ENCODE results near the gene PTBP1.

Gene PTBP1

GRCh38 chr19:756821-757688 lies 40.2 kb upstream of the PTBP1 start:
- H3K36me3 ChIP-seq (ENCODE audit: low read length), result no peaks in the 10 kb centered on the region

GRCh38 chr19:757811-758668 lies 39.2 kb upstream of the PTBP1 start:
- no peaks in the 10 kb centered on the region for H3K36me3 ChIP-seq (ENCODE audit: low read length)
- no peak overlapping the region for H3K4me3 ChIP-seq (ENCODE audit: insufficient read depth, low read length, poor library complexity, severe bottlenecking)
- H2AFZ ChIP-seq (ENCODE audit: low read depth, low read length, severe bottlenecking), result no peak overlapping the region
- H4K20me1 ChIP-seq (ENCODE audit: low read depth, low read length), result no peaks in the 10 kb centered on the region
- TF ChIP-seq CTCF (IDR thresholded peaks at IDR 0.05; ENCODE audit: insufficient read depth, low read length, poor library complexity, severe bottlenecking) (no peak), EZH2phosphoT487 (conservative IDR thresholded peaks at IDR 0.05; ENCODE audit: low read length) (no peak)
- no peaks in the 10 kb centered on the region for H3K79me2 ChIP-seq (ENCODE audit: insufficient read depth, low read length)
- H3K27me3 ChIP-seq (ENCODE audit: low read length), result no peaks in the 10 kb centered on the region
- H3K27ac ChIP-seq (ENCODE audit: low read depth, low read length), result no peak overlapping the region
- no peak overlapping the region for H3K4me2 ChIP-seq (ENCODE audit: low read depth, low read length, poor library complexity, severe bottlenecking)
- no peaks in the 10 kb centered on the region for H3F3A ChIP-seq (ENCODE audit: insufficient read depth)
- H3K9me3 ChIP-seq (ENCODE audit: insufficient read depth, low read length), result no peaks in the 10 kb centered on the region
- no peaks in the 10 kb centered on the region for H3K9me2 ChIP-seq (replicated peaks; ENCODE audit: insufficient read depth, low read length)
- H3K9ac ChIP-seq (ENCODE audit: low read length), result no peak overlapping the region

More at GRCh38 chr19:756821-757688, 40.2 kb upstream of the PTBP1 start:
- no peaks in the 10 kb centered on the region for H3K27me3 ChIP-seq (ENCODE audit: low read length)
- no peak overlapping the region for H3K27ac ChIP-seq (ENCODE audit: low read depth, low read length)
- H3K4me2 ChIP-seq (ENCODE audit: low read depth, low read length, poor library complexity, severe bottlenecking), result no peak overlapping the region
- TF ChIP-seq CTCF (IDR thresholded peaks at IDR 0.05; ENCODE audit: insufficient read depth, low read length, poor library complexity, severe bottlenecking) (no peak), EZH2phosphoT487 (conservative IDR thresholded peaks at IDR 0.05; ENCODE audit: low read length) (no peak)
- no peaks in the 10 kb centered on the region for H3K79me2 ChIP-seq (ENCODE audit: insufficient read depth, low read length)
- no peak overlapping the region for H2AFZ ChIP-seq (ENCODE audit: low read depth, low read length, severe bottlenecking)
- H3F3A ChIP-seq (ENCODE audit: insufficient read depth), result no peaks in the 10 kb centered on the region
- H3K9me2 ChIP-seq (replicated peaks; ENCODE audit: insufficient read depth, low read length), result no peaks in the 10 kb centered on the region
- no peak overlapping the region for H3K9ac ChIP-seq (ENCODE audit: low read length)
- H3K9me3 ChIP-seq (ENCODE audit: insufficient read depth, low read length), result no peaks in the 10 kb centered on the region
- no peaks in the 10 kb centered on the region for H4K20me1 ChIP-seq (ENCODE audit: low read depth, low read length)
- H3K4me3 ChIP-seq (ENCODE audit: insufficient read depth, low read length, poor library complexity, severe bottlenecking), result no peak overlapping the region

GRCh38 chr19:763181-763580 lies 34.1 kb upstream of the PTBP1 start:
- no peak overlapping the region for H2AFZ ChIP-seq (ENCODE audit: low read depth, low read length, severe bottlenecking)
- no peak overlapping the region for H3K27ac ChIP-seq (ENCODE audit: low read depth, low read length)
- no peaks in the 10 kb centered on the region for H3K36me3 ChIP-seq (ENCODE audit: low read length)
- no peaks in the 10 kb centered on the region for H3F3A ChIP-seq (ENCODE audit: insufficient read depth)
- H3K9ac ChIP-seq (ENCODE audit: low read length), result no peak overlapping the region
- H3K9me2 ChIP-seq (replicated peaks; ENCODE audit: insufficient read depth, low read length), result no peaks in the 10 kb centered on the region
- no peak overlapping the region for H3K4me2 ChIP-seq (ENCODE audit: low read depth, low read length, poor library complexity, severe bottlenecking)
- H3K79me2 ChIP-seq (ENCODE audit: insufficient read depth, low read length), result no peaks in the 10 kb centered on the region
- H3K27me3 ChIP-seq (ENCODE audit: low read length), result no peaks in the 10 kb centered on the region
- H4K20me1 ChIP-seq (ENCODE audit: low read depth, low read length), result no peaks in the 10 kb centered on the region
- no peak overlapping the region for H3K4me3 ChIP-seq (ENCODE audit: insufficient read depth, low read length, poor library complexity, severe bottlenecking)
- H3K9me3 ChIP-seq (ENCODE audit: insufficient read depth, low read length), result no peaks in the 10 kb centered on the region
- TF ChIP-seq CTCF (IDR thresholded peaks at IDR 0.05; ENCODE audit: insufficient read depth, low read length, poor library complexity, severe bottlenecking) (no peak), EZH2phosphoT487 (conservative IDR thresholded peaks at IDR 0.05; ENCODE audit: low read length) (no peak)

Data from SU-DHL-6 (cell line).